Keratinocyte (primary cell): ENCODE data around the gene FOXM1.

Source experiments
- CTCF ChIP-seq, 3 experiments: IDR thresholded peaks in 1 of 3; conservative IDR thresholded peaks in 1 of 3; optimal IDR thresholded peaks in 1 of 3; 2 replicates in 2 of 3; 3 replicates in 1 of 3; pipeline versions ENCODE3 to v1.5.1; 2011; ENCODE audit warnings: low read length in 3 of 3, mild to moderate bottlenecking in 3 of 3, moderate library complexity in 2 of 3, control low read depth in 1 of 3, inconsistent platforms in 1 of 3; ENCODE audit not compliant: insufficient read depth in 2 of 3; ENCODE audit errors: extremely low read depth in 1 of 3
- EZH2 ChIP-seq: IDR thresholded peaks from one replicate; pipeline ENCODE4 v1.6.1; 2012; ENCODE audit warnings: inconsistent platforms, mild to moderate bottlenecking, low read length, moderate library complexity

- TF ChIP-seq CTCF (optimal IDR thresholded peaks at IDR 0.05 in 1 of 3, IDR thresholded peaks at IDR 0.05 in 1 of 3, conservative IDR thresholded peaks at IDR 0.05 in 1 of 3; ENCODE audit: extremely low read depth in 1 of 3, insufficient read depth in 2 of 3, low read length in 3 of 3), result no peak
- TF ChIP-seq EZH2, result no peak
Measured at GRCh38 chr12:2842948-2843347, 34.0 kb downstream of the FOXM1 start.
